Fibroblast of pulmonary artery (primary cell): Measurements from ENCODE around the gene OBI1.

Experiments
- DNase-seq: peaks from one replicate; pipeline ENCODE4 v3.0.0-alpha.2; 2010; ENCODE audit warnings: low read depth
- H3K4me3 ChIP-seq: replicated peaks from 2 replicates; pipeline ENCODE4 v1.5.1; 2011; ENCODE audit warnings: low read depth, mild to moderate bottlenecking, control low read depth, low read length, moderate library complexity
- TF ChIP-seq, protein P1 (sequence below): IDR thresholded peaks from 2 replicates; pipeline ENCODE4 v1.5.1; 2011; ENCODE audit warnings: mild to moderate bottlenecking, control low read depth, low read length, inconsistent platforms; ENCODE audit errors: missing control alignments

Gene OBI1

DNA sequence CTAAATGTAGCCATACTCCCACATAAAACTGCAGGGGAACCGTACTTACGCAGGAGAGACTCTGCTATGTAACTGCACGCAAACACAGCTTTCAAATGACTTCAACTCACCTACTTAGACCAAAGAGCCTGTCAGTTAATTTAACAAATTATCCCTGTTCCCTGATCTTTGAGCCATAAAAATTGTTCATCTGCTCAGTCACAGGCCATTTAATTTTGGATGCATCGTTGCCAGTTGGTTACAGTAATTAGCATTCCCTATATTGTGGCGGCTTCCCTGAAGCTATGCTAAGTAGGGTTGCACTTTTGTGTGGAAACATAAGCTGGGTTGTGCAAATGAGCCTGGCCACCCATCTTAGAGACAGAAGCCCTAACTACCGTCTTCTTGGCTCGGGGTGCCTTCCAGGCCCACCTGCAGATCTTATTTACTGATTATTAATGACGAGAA is 21.2 kb upstream of the OBI1 start:
- DNase-seq, result no peak

DNA sequence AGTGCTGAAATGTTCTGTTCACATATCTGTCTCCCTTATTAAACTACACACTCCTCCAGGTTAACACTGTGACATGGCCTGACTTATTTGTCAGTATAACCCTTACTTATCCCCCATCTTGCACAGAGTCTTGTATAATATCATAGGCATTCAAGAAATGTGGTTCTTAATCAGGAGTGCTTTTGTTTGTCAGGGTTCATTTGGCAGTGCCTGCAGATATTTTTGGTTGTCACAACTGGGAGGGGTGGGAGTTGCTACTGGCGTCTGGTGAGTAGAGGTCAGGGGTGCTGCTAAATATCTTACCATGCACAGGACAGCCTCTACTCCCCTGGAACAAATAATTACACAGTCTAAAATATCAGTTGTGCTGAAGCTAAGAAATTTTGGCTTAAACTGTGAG is 20.4 kb upstream of the OBI1 start:
- H3K4me3 ChIP-seq, result no peak overlapping the region
- TF ChIP-seq, protein P1, sequence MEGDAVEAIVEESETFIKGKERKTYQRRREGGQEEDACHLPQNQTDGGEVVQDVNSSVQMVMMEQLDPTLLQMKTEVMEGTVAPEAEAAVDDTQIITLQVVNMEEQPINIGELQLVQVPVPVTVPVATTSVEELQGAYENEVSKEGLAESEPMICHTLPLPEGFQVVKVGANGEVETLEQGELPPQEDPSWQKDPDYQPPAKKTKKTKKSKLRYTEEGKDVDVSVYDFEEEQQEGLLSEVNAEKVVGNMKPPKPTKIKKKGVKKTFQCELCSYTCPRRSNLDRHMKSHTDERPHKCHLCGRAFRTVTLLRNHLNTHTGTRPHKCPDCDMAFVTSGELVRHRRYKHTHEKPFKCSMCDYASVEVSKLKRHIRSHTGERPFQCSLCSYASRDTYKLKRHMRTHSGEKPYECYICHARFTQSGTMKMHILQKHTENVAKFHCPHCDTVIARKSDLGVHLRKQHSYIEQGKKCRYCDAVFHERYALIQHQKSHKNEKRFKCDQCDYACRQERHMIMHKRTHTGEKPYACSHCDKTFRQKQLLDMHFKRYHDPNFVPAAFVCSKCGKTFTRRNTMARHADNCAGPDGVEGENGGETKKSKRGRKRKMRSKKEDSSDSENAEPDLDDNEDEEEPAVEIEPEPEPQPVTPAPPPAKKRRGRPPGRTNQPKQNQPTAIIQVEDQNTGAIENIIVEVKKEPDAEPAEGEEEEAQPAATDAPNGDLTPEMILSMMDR, result no peak
- no peak for DNase-seq

More for the DNA sequence above, 21.2 kb upstream of the OBI1 start:
- H3K4me3 ChIP-seq, result no peak overlapping the region
- TF ChIP-seq, protein P1, result no peak

DNA sequence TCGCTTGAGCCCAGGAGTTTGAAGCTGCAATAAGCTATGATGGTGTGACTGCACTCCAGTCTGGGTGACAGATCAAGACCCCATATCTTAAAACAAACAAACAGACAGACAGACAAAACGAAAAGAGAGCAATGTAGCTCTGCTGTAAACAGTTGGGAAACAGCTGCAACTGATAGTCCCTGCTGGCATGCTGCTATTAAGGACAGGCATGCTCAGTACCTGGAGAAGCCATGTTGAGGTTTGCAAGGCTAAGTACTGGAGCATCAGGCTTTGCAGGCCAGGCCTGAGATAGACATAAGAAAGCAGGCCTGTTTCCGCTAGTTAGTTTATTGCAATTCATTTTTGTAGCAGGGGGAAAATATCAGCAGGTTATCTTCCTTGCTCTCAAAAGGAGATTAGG is 16.2 kb upstream of the OBI1 start:
- no peak for DNase-seq
- TF ChIP-seq, protein P1, result no peak
- H3K4me3 ChIP-seq, result no peak overlapping the region

DNA sequence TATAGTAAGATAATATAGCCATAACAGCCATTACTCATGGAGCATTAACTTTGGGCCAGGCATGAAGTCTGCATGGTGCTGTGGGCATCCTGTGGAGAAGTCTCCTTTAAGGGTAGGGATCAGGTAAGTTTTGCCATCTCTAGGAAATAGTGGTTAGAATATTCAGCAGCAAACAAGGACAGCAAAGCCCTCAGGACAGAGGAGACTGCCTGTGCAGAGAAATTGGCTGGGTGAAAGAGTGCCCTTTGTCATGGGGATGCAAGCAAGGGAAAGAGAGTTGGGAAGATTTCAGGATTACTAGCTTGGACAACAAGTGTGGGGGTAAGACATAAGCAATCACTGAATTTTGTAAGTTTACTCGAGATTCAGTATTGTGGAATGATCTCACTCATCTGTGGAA is 15.7 kb upstream of the OBI1 start:
- no peak overlapping the region for H3K4me3 ChIP-seq
- TF ChIP-seq, protein P1, result no peak
- no peak for DNase-seq

DNA sequence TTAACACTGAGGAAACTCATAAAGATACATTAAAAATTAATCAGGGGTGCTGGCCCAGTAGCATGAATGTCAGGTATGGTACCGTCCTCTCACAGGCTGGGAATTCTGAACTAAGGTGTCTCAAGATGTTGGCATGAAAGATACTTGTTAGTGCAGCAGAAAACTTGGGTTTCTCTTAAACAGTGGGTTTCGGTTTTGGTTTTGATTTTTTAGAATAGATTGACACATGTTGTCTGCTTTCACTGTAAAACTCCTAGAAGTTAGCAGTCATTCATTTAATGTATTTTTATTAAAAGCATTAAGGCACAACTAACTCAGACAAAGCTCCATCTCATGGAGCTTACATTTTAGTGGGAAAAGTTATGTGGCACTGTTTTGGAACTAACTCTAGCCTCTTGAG is 3.5 kb upstream of the OBI1 start:
- no peak overlapping the region for H3K4me3 ChIP-seq
- DNase-seq, result no peak
- TF ChIP-seq, protein P1, result no peak

DNA sequence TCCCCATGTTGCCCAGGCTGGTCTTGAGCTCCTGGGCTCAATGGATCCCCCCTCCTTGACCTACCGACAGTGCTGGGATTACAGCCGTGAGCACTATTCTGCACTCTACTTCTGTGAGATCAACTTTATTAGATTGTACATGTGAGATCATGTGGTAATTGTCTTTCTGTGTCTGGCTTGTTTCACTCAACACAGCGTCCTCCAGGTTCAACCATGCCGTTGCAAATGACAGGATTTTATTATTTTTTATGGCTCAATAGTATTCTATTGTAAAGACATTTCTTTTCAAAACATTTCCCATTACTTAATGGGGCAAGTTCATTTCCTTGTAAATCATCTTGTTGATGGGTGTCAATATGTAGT is 1.5 kb upstream of the OBI1 start:
- DNase-seq, result no peak
- H3K4me3 ChIP-seq, result no peak overlapping the region
- TF ChIP-seq, protein P1, result no peak

DNA sequence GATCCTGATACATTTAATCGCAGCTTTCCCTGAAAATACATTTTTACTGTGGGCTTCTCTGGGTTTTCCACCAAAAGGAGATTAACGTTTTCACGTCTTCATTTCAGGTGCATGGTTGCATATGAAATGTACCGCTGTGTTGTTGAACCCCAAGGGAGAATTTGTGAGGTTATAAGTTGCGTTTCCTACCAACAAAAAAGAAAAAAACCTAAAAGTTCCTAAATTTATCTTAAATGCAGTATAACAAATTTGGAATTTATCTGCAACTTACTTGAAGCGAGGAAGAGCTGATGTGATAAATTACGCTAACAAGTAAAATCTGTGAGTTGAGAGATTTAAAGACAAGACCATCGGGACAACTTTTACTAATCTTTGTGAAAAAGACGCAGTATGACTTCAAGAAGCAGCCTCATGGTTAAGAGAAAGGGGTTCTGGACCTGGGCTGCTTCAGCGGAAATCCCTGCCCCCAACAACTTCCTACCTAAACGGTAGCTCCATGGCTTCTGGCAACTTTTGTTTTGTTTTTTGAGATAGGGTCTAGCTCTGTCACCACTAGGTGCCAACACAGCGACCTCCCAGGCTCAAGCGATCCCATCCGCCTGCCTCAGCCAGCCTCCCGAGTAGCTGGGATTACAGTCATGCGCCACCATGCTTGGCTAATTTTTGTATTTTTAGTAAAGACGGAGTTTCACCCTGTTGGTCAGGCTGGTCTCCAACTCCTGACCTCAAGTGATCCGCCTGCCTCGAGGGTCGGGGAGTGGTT is 958 bp upstream of the OBI1 start:
- DNase-seq, result no peak
- H3K4me3 ChIP-seq, result peak overlapping the region; percentile 91
- TF ChIP-seq, protein P1, result no peak
